Choroid plexus epithelial cell (primary cell): ENCODE results near the gene CEBPB.
A peak's percentile ranks its signal among the peaks of the same experiment; 100 is the strongest.

Experiments used
- DNase-seq: peaks from one replicate; pipeline ENCODE4 v3.0.0-alpha.2; 2010; ENCODE audit warnings: low read depth
- H3K4me3 ChIP-seq: 2 replicates; pipeline ENCODE4 v1.5.1; 2011; ENCODE audit warnings: low read depth, mild to moderate bottlenecking, control low read depth, low read length, moderate library complexity
- CTCF ChIP-seq: conservative IDR thresholded peaks from 2 replicates; pipeline ENCODE4 v1.5.1; 2011; ENCODE audit warnings: low read depth, mild to moderate bottlenecking, control low read depth, inconsistent platforms, low read length, moderate library complexity

The CEBPB gene

GRCh38 chr20:50215926-50216325 is 25.3 kb downstream of the CEBPB start:
- no peak for TF ChIP-seq CTCF
- no peak overlapping the region for H3K4me3 ChIP-seq
- DNase-seq: no peak

DNA sequence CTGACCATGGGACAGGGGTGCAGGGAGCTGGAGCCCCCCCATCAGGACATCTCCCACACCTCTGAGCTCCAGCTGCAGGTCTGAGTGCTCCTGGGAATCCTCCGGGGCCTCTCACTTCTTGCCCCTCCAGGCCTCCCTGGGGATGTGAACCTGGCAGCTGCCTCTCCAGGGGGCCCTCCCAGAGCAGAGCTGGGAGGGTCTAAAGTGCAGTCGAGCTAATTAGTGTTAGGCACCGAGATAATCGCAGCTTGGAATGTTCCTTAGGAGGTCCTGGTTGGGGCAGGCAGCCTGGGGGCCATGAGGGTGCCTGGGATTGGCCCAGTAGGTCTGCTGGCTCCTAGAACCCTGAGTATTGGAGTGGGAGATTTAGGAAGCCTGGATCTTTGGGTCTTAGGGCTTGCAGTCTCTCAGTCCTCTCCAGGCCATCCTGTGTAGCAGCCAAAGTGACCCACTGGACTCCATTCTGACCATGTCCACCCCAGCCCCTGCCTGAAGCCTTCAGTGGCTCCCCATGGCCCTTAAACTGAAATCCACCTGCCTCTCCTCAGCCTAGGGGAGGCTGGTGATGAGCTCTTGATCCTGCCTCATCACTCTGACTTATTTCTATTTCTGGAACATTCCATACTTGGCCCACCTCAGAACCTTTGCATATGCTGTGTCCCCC is 26.0 kb downstream of the CEBPB start:
- no peak for TF ChIP-seq CTCF
- H3K4me3 ChIP-seq: no peak overlapping the region
- no peak for DNase-seq

DNA sequence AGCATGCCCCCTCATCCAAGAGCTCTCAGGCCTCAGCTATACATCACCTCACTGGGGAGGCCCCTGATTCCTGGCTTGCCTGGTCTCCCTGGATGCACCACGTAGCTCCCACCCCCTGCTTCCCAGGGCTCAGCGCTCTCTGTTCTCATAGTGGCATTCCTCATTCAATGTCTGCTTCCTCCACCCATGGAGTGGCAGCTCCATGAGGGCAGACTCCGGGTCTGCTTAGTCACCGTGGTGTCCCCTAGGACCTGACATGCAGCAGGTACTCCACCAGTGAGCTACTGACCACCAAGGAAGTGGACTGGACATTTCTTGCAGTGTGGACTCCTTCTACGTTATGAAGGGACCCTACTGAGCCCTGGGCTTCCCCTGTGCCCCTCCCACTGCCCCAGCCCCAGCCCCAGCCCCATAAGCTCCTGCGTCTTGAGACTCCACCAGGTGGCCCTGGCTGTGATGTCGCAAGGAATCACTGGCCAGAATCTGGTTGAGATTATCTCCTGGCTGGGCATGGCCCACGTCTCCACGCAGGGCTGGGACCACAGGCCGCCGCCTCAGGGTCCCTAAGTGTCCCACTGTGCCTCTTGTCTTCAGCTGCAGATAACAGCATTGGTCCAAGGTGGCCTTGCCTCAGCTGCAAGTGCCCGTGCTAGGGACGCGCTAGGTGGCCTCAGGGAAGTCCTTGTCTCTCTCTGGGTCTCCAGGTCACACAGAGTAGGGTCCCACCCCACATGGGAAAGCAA is 26.7 kb downstream of the CEBPB start:
- TF ChIP-seq CTCF: no peak
- DNase-seq: no peak
- no peak overlapping the region for H3K4me3 ChIP-seq

DNA sequence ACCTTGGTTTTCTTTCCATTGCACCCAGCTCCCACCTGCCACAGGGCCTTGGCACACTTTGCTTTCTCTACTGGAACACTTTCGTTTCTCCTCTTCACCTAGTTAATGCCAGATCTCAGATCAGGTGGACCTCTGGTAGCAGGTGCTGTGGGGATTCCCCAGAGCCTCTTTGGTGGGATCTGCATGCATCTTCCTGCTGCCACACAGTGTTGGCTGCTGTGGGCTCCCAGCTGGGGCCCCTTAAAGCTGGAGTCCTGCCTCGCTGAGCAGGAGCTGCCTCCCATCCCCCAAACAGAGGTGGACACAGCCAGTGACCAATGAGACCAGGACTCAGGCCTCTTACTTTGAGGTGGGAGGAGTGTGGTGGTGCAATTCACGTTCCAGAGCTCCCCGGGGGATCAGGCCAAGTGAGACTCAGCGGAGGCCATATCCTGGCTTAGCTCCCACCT is 28.4 kb downstream of the CEBPB start:
- no peak for TF ChIP-seq CTCF
- DNase-seq: peak; percentile 77
- H3K4me3 ChIP-seq: no peak overlapping the region

DNA sequence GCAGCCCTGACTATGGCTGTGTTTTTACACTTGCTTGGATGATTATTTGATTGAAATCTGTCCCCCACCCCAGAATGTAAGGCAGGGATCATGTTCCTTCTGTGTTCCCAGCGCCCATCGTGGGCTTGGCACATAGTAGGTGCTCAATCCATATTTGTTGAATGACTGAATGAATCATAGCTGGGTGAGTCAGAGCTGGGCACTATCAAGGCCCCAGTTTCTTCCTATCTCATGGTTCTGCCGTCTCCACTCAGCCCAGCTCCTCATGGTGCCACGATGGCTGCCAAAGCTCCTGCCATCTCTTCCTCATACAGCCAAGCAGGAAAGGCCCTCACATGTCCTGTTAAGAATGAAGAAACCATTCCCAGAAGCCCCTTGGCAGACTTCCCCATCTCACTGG is 29.0 kb downstream of the CEBPB start:
- DNase-seq: peak; percentile 19
- H3K4me3 ChIP-seq: no peak overlapping the region
- no peak for TF ChIP-seq CTCF

DNA sequence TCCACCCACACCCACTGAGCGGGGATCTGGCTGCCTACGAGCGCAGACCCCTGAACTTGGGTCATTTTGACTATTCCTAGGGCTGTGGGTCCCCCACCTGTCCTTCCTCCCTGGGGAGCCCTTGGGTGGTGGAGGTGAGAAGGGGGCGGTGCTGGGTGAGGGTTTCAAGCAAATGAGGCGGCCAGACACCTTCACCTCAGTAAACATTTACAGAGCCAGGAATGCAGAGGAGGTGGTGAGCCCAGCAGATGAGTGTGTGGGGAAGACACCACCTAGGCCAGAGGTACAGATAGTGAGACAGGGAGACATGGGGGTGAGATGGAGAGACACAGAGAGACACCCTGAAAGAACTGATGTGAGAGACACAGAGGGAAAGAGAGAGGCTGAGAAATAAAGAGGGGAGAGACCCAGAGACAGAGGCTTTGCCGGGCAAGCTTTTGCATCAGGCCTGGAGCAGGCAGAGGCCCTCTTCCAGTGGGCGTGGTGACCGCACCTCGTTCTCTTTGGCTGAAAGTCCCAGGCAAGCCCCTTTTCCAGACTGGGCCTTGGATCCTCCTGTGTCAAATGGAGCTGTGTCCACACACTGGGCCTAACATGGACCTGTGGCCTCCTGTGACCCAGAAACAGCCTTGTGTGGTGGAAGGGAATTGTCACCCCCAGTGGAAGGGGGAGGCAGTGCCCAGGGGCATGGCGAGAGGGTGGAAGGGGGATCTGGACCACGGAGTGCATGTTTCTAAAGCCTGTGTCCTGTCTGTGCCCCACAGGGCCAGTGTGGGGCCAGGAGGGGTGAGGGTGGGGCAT is 29.7 kb downstream of the CEBPB start:
- no peak overlapping the region for H3K4me3 ChIP-seq
- no peak for TF ChIP-seq CTCF
- no peak for DNase-seq
